ENCODE data around the gene CD4. TPM values are rescaled to one million over a fixed set of nuclear protein-coding genes. Genes with fewer than 3 reads are reported as not detected.
"Not testable (repeated sequence)": the region's sequence is repeated elsewhere in the genome, so short reads cannot be mapped to it uniquely, and the experiment has no call there.

Gene CD4
- total and polyA plus RNA-seq, 2 of the 4 experiments (the other 2 are of a cell fraction): 5.7 to 15.0 TPM

GRCh38 chr12:6865307-6865706, 76.0 kb downstream of the CD4 start:
- H2BK120ac ChIP-seq (ENCODE audit: low read depth, low read length); H3K9ac ChIP-seq (ENCODE audit: low read depth, low read length); H2AFZ ChIP-seq (replicated peaks; ENCODE audit: low read length, poor library complexity); H3K9me3 ChIP-seq (ENCODE audit: control insufficient read depth, insufficient read depth, low read length); H3K4me2 ChIP-seq (ENCODE audit: low read depth, low read length); H3K23ac ChIP-seq (ENCODE audit: low read depth, low read length); H2AK9ac ChIP-seq (replicated peaks; ENCODE audit: low read depth, low read length, poor library complexity); H3K14ac ChIP-seq (replicated peaks; ENCODE audit: low read depth, low read length); H4K5ac ChIP-seq (ENCODE audit: low read depth, low read length); DNase-seq; H3K4ac ChIP-seq (ENCODE audit: low read depth, low read length); H2BK20ac ChIP-seq (ENCODE audit: low read depth, low read length); H4K8ac ChIP-seq (ENCODE audit: low read depth in 2 of 2, low read length in 2 of 2); H3K4me3 ChIP-seq (ENCODE audit: insufficient read depth, low read depth, low read length); H3K27ac ChIP-seq (ENCODE audit: insufficient read depth, low read length); dilution Hi-C loops (cut with HindIII; ENCODE audit: low sequenced_read_pairs, unreplicated experiment); H3K56ac ChIP-seq (ENCODE audit: extremely low read depth, insufficient read depth, low read length); H4K91ac ChIP-seq (ENCODE audit: insufficient read depth, low read depth, low read length); H2BK5ac ChIP-seq (ENCODE audit: low read depth, low read length, poor library complexity, severe bottlenecking); CTCF ChIA-PET; H3K27me3 ChIP-seq (ENCODE audit: control insufficient read depth, insufficient read depth, low read length); POLR2A ChIA-PET (ENCODE audit: unreplicated experiment); H3K18ac ChIP-seq (ENCODE audit: low read depth, low read length); H3K9me1 ChIP-seq (ENCODE audit: insufficient read depth, low read length); H2BK15ac ChIP-seq (ENCODE audit: low read depth, low read length); H2AK5ac ChIP-seq (ENCODE audit: low read depth, low read length); ATAC-seq (ENCODE audit: low read depth); BruUV-seq (replicated peaks): not testable (repeated sequence)
- Histone ChIP-seq H4K20me1 (ENCODE audit: insufficient read depth, low read length) (peaks cover 28% of the 10 kb centered on the region), H3K36me3 (ENCODE audit: control insufficient read depth, insufficient read depth, low read length) (peaks cover 59% of the 10 kb centered on the region), H3K79me1 (ENCODE audit: low read depth in 1 of 2, low read length in 2 of 2) (peaks cover 6 to 33% of the 10 kb centered on the region in 2 experiments), H3K4me1 (ENCODE audit: control insufficient read depth, insufficient read depth, low read length) (peaks cover 14% of the 10 kb centered on the region)
- WGBS, 2 experiments (ENCODE audit: extremely low coverage in 2 of 2, insufficient read length in 1 of 2): 100% methylated on average over 3 of the region's 5 CpGs; no CpG with 5 or more reads in 1 of the 2 experiments
- intact Hi-C loops (cut with micrococcal nuclease) (loop anchor here (5.0 kb wide), 1 partner anchor 772 kb away; no protein-coding TSS in a partner anchor), in situ Hi-C loops (cut with MboI; ENCODE audit: low sequenced_read_pairs) (loop anchor here (5.0 kb wide), 1 partner anchor 97 kb away; no protein-coding TSS in a partner anchor)
